ENCODE results near the gene ANO4.

The ANO4 gene

GRCh38 chr12:100864366-100864765 lies 69.8 kb downstream of the ANO4 start:
- no peak for FAIRE-seq
- no peak for DNase-seq (ENCODE audit: extremely low spot score, insufficient read length, low read depth)

DNA sequence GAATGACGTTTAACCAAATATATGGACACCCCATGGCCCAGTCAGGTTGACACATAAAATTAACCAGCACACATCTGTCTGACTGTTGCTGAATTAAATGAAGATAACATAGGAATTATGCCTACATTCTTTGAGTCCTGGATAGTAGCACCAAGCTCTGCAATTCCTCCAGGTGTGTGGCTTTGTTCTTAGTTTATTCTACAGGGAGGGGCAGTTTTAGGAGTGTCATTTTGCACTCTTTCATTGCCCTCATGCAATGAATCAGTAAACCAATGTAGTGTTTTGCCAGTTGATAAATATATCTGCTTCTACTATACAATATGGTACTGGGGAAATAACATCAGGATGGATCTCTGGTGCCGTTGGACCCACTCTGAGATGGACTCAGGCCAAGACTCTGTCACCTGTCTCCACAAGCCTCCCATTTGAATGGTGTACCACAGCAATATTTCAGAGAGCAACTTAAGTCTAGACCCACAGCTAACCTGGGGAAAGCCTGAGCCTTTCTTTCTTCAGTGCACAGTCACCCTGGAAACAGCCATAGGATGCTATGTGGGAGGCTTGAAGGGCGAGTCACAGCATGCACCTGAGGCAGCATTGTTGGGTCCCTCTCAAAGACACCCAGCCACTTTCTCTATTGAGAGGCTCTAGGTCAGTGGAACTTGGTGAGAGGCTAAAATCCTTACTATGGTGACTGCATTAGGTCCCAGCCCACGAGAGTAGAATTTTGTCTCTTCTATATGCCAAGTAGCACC lies 73.2 kb downstream of the ANO4 start:
- DNase-seq (ENCODE audit: extremely low spot score, insufficient read length, low read depth) (no peak), FAIRE-seq (no peak)

DNA sequence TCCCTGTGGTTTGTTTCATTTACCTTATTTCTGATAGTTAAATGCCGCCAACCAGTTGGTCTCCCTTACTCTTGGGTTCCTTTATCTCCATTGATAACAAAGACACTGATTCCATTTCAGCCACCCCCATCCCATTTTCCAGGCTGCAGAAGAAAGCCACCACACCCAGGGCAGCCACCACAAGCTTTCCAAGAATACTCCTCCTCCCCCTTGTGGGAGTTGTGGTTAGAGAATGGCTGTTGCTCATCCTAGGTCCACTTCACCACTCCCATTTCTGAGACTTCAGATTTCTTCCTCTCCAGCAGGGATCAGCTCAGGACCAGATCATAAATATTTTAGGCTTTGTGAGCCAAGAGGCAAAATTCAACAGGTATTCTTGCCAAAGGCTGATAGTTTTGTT lies 73.9 kb downstream of the ANO4 start:
- FAIRE-seq (no peak), DNase-seq (ENCODE audit: extremely low spot score, insufficient read length, low read depth) (no peak)

DNA sequence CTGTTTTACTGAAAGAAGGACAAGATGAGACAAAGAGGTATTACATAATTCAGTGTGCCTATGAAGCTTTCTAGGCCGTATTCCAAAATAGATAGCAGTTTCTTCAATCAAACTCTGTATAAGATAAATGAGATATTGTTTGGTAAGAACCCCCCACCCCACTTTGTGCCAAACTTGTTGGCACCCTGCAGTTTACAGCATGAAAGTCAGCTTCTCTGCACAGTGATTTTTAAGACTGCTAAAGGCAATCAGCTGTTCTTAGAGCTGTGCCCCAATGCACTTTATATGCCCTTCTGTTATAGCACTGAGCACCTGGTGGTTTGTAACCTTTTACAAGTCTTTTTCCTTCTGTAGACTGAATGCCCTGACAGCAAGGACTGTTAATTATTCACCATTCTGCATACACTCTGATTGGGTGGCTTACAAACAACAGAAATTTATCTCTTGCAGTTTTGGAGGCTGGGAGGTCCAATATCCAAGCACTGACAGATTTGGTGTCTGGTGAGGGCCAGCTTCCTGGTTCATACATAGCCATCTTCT lies 76.7 kb downstream of the ANO4 start:
- FAIRE-seq (no peak), DNase-seq (ENCODE audit: extremely low spot score, insufficient read length, low read depth) (no peak)

DNA sequence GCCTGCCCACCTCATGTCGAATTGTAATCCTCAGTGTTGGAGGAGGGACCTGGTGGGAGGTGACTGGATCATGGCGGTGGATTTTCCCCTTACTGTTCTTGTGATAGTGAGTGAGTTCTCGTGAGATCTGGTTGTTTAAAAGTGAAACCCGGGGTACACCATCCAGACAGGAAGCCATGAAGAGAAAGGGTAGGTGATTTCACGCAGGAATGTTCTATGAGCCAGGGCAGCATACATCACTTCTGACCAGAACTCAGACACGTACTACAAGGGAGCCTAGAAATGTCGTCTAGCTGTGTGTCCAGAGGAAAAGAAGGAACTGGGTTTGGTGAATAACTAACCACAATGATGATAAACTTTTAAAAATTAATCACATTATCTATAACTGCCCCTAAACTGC lies 80.6 kb downstream of the ANO4 start:
- no peak for FAIRE-seq
- DNase-seq (ENCODE audit: extremely low spot score, insufficient read length, low read depth) = no peak

- DNase-seq (ENCODE audit: extremely low spot score, insufficient read length, low read depth) = no peak
- FAIRE-seq = no peak
These were observed 81.2 kb downstream of the ANO4 start for GRCh38 chr12:100875771-100876170.

DNA sequence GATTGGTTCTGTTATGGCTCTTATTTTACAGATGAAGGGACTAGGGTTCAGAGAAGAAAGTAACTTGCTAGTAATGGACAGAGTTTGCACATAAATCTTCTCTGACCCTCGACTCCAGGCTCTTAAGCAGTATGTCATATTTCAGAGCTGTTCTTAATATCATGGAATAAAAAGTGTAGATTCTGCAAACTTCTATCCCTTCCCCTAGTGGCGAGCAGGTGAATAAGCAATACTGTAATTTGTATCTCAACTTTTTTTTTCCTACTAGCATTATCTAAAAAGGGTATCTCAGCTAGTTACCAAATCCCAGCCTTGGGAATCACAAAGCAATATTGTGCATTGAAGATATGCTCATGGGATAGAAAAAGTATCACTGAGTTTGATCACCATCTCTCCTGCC lies 83.2 kb downstream of the ANO4 start:
- no peak for DNase-seq (ENCODE audit: extremely low spot score, insufficient read length, low read depth)
- no peak for FAIRE-seq

GRCh38 chr12:100895192-100895591 lies 100.6 kb downstream of the ANO4 start:
- FAIRE-seq (no peak), DNase-seq (ENCODE audit: extremely low spot score, insufficient read length, low read depth) (no peak)

- no peak for FAIRE-seq
- no peak for DNase-seq (ENCODE audit: extremely low spot score, insufficient read length, low read depth)
These were observed 101.6 kb downstream of the ANO4 start for GRCh38 chr12:100896192-100896591.

GRCh38 chr12:100897240-100897639 lies 102.7 kb downstream of the ANO4 start:
- DNase-seq (ENCODE audit: extremely low spot score, insufficient read length, low read depth) (no peak), FAIRE-seq (no peak)

GRCh38 chr12:100899301-100899700 lies 104.7 kb downstream of the ANO4 start:
- FAIRE-seq = no peak
- no peak for DNase-seq (ENCODE audit: extremely low spot score, insufficient read length, low read depth)

DNA sequence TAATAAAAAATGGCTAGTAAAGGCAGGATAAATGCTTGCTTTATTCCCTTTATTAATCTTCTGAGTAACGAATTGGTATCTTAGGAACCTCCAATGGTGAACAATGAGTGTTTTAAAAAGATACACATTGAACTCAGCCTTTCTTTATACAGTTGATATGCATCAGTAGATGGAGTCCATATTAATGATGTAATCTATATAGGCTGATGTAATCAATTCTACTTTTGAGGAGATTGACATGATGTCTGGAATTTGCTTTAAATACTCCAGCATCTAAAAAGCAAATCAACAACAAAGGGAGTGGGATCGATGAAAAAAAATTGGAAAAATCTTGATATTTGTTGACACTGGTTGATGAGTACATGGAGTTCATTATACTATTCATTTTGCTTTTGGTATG lies 106.2 kb downstream of the ANO4 start:
- DNase-seq (ENCODE audit: extremely low spot score, insufficient read length, low read depth) (no peak), FAIRE-seq (no peak)

DNA sequence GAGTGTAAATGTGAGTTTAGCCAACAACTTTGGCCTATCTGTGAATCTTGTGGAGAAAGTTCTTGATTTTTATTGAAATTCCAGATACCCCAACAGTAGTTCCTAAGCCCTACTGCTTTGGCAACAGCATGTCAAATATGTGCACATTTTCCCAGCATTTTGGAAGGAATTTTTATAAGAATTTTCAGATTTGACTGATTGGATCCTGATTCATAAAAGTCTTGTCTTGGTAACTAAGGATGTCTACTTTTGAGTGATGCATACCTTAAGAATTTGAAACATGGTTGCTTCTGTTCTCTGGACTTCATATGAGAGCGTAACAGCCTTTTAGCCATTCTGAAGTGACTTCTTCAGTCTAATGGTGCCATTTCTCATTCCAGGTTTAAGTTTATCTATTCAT lies 106.7 kb downstream of the ANO4 start:
- no peak for FAIRE-seq
- no peak for DNase-seq (ENCODE audit: extremely low spot score, insufficient read length, low read depth)

GRCh38 chr12:100904270-100904669 lies 109.7 kb downstream of the ANO4 start:
- FAIRE-seq (no peak), DNase-seq (ENCODE audit: extremely low spot score, insufficient read length, low read depth) (no peak)

DNA sequence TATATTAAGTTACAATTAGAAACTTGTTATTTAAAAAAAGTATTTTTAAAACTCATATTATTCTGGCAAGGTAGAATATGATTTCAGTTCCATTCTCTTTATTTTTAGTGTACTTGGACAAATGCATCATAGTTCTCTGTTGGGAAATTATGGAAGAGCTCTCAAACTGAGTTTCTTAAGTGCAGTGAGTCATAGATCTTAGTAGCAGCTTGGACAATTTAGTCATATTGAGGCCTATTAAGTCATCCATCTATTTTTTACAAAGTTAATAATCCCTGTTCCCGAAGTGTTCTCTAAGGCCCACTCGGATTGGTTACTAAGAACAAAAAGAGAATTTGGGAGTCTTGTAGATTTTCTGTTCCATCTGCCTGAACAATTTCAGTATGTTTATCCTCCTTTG lies 113.9 kb downstream of the ANO4 start:
- FAIRE-seq (no peak), DNase-seq (ENCODE audit: extremely low spot score, insufficient read length, low read depth) (no peak)

- DNase-seq (ENCODE audit: extremely low spot score, insufficient read length, low read depth) (no peak), FAIRE-seq (no peak)
These were observed 119.5 kb downstream of the ANO4 start for GRCh38 chr12:100913872-100914592.

- FAIRE-seq (no peak), DNase-seq (ENCODE audit: extremely low spot score, insufficient read length, low read depth) (no peak)
These were observed 124.5 kb downstream of the ANO4 start for GRCh38 chr12:100919116-100919515.

DNA sequence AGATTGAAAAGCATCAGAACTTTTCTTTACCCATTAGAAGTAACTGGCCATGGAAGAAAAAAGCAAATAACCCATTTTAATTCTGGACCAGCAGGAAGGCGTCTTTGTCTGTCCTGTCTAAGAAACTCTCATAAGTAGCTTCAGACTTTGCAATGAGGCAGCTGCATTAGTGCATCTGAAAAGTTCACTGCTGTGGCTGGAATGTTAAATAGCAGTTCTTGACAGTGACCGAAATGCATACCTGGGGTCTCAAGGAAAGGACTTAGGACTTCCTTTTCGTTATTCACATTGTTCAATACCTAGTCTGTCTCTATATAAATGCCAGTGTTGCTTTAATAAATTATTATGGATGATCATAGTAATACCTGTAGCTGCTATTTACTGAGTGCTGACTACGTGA lies 125.9 kb downstream of the ANO4 start:
- FAIRE-seq (no peak), DNase-seq (ENCODE audit: extremely low spot score, insufficient read length, low read depth) (no peak)

DNA sequence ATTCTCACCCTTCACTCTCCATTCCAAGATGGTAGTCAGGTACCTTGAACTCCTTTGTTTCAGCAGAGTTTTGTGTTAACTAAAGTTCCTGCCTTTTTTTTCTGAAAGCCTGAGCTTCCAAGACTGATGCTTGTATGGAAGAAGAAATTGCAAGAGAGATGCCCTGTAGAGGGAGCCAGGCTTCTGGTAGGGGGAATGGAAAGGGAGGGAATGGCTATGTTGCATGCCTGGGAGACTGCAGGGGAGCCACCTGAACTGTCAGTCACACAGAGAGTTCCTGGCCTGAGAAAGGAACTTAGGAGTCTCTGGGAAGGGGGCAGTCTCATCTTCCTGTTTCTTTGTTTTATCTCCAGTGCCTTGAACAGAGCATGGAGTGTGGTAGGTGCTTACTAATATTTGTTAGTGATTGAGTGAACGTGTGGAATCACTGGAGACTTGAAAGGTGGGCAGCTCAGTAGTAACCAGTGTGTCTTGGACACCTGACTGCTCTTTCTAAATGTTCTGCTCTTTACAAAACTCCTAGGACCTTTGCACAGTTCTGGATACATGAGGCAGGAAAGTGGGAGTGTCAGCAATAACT lies 132.2 kb downstream of the ANO4 start:
- FAIRE-seq (no peak), DNase-seq (ENCODE audit: extremely low spot score, insufficient read length, low read depth) (no peak)

GRCh38 chr12:100927826-100928225 lies 133.2 kb downstream of the ANO4 start:
- no peak for FAIRE-seq
- no peak for DNase-seq (ENCODE audit: extremely low spot score, insufficient read length, low read depth)

DNA sequence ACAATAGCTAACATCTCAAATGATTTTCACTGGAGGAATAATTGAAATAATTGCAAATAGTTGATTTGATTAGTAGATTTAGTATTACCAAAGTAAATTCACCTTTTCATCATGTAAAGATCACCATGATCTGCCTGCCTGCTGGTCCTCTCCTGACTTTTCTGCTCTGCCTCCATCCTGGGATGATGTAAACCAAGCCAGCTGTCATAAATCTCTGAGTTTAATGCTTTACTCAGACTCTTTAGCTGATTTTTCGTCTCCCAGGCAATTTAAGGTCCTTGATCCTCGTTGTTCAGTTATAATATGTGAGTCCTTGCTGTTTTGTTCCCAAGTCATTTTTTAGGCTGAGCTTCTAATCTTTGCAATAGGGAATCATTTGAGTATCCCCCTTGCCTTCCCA lies 138.0 kb downstream of the ANO4 start:
- DNase-seq (ENCODE audit: extremely low spot score, insufficient read length, low read depth) = no peak

More for the DNA sequence above, 138.0 kb downstream of the ANO4 start:
- FAIRE-seq = no peak

Measured in GM18507 (cell line).